ENCODE results near the gene GABPB2.

GABPB2 gene

GRCh38 chr1:151070474-151071276, at the start of gene GABPB2:
Gene GABPB2, plus strand, starts transcription at chr1:151070761. Its CDS starts 17,429 bp downstream, at chr1:151088190.
- in situ Hi-C loops (cut with MboI; ENCODE audit: low sequenced_read_pairs), result no loop called here

DNA sequence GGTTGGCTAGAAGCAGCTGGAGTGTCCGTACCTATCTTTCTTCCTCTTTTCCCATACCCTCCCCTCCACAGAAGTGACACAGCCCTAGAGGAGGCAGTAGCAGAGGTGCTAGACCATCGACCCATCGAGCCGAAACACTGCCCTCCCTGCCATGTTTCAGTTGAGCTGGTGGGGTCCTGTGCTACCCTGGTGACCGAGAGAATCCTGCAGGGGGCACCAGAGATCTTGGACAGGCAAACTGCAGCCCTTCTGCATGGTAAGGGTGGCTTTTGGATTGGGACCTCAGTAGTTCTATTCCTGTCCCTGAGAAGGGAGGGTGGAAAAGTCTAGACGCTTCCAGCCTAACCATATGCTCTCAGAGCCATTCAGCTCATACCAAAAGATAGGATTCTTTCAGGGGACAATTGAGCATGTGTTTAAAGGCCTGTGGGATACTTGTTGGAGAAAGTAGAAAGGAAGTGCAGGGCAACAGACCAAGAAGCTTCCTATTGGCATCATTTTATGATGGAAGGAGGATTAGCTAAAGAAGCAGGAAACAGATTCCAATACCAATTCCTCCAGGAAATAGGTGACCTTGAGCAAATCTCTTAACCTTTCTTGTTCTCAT, 45.9 kb upstream of the GABPB2 start:
- in situ Hi-C loops (cut with MboI; ENCODE audit: low sequenced_read_pairs), result no loop called here

DNA sequence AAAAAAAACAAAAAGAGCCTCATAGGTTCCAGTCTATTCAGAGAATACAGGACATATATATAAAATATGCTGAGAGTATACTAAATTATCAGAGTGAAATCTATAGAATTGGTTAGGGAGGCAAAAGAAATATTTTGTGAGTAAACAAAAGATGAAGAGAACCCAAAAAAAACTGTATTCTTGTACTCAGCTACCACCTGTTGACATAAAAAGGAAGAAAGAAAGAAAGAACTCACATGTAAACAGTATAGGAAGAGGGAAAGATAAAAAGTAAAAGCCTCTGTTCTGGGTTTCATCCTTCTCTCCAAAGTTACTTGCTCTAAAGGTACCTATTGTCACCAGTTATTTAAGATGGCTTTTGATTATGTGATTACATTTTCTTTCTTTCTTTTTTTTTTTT, 44.1 kb upstream of the GABPB2 start:
- in situ Hi-C loops (cut with MboI; ENCODE audit: low sequenced_read_pairs), result no loop called here

DNA sequence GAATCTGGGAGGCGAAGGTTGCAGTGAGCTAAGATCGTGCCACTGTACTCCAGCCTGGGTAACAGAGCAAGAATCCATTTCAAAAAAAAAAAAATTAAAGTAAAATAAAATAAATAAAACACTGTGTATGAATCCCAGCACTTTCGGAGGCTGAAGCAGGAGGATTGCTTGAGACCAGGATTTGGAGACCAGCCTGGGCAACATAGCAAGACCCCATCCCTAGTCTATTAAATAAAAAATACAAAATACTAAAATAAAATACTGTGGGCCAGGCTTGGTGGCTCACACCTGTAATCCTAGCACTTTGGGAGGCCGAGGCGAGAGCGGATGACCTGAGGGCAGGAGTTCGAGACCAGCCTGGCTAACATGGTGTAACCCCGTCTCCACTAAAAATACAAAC, 38.4 kb upstream of the GABPB2 start:
- in situ Hi-C loops (cut with MboI; ENCODE audit: low sequenced_read_pairs), result no loop called here

DNA sequence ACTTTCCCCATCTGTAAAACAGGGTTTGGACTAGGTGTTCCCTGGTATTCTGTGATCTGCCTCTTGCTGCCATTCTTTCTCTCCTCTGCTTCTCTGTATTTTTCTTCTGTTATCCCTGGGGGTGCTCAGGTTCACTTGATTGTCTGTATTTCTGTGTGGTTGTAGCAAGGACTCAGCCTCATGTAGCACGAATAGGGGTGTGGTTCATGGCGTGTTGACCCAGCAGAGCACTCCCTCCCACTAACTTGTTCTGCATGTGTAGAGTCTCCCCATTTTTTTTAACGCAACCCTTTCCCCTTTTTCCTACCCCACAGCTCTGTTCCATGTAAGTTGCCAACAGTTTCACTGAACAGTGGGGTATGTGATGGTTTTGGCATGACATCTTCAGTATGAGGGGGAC, 35.4 kb upstream of the GABPB2 start:
- in situ Hi-C loops (cut with MboI; ENCODE audit: low sequenced_read_pairs), result no loop called here

GRCh38 chr1:151036356-151036755, 34.2 kb upstream of the GABPB2 start, which contains the start of gene BNIPL:
Gene BNIPL, plus strand, starts transcription at chr1:151036586. Its CDS starts 140 bp downstream, at chr1:151036726.
- in situ Hi-C loops (cut with MboI; ENCODE audit: low sequenced_read_pairs), result no loop called here

DNA sequence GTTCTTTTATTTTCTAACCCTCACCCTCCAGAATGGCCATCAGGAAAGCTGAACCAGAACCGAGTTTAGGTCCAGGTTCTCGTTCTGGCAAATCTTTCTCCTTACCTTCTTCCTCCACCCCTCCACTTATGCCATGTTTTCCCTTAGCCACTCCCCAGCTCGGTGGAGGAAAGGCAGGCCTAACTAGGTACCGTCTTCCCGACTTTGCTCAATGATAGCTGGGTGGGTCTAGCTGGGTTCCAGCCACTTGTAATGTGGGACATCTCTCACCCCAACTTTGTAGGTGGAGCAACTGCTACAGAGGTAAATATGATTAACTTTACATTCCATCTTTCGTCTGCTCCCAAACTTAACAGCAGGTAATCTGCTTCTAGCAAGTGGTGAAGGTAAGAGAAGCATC, 33.5 kb upstream of the GABPB2 start:
- in situ Hi-C loops (cut with MboI; ENCODE audit: low sequenced_read_pairs), result no loop called here

GRCh38 chr1:151039521-151039920, 31.0 kb upstream of the GABPB2 start:
- in situ Hi-C loops (cut with MboI; ENCODE audit: low sequenced_read_pairs), result no loop called here

- in situ Hi-C loops (cut with MboI; ENCODE audit: low sequenced_read_pairs), result no loop called here
These were observed 27.4 kb upstream of the GABPB2 start for GRCh38 chr1:151043163-151043562.

GRCh38 chr1:151047591-151047924, 23.0 kb upstream of the GABPB2 start, which contains the start of gene C1orf56:
Gene C1orf56, plus strand, starts transcription at chr1:151047751. Its CDS starts 97 bp downstream, at chr1:151047848.
- in situ Hi-C loops (cut with MboI; ENCODE audit: low sequenced_read_pairs), result no loop called here

DNA sequence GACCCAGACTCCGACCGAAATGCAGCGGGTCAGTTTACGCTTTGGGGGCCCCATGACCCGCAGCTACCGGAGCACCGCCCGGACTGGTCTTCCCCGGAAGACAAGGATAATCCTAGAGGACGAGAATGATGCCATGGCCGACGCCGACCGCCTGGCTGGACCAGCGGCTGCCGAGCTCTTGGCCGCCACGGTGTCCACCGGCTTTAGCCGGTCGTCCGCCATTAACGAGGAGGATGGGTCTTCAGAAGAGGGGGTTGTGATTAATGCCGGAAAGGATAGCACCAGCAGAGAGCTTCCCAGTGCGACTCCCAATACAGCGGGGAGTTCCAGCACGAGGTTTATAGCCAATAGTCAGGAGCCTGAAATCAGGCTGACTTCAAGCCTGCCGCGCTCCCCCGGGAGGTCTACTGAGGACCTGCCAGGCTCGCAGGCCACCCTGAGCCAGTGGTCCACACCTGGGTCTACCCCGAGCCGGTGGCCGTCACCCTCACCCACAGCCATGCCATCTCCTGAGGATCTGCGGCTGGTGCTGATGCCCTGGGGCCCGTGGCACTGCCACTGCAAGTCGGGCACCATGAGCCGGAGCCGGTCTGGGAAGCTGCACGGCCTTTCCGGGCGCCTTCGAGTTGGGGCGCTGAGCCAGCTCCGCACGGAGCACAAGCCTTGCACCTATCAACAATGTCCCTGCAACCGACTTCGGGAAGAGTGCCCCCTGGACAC, 22.5 kb upstream of the GABPB2 start:
- in situ Hi-C loops (cut with MboI; ENCODE audit: low sequenced_read_pairs), result no loop called here

- in situ Hi-C loops (cut with MboI; ENCODE audit: low sequenced_read_pairs), result no loop called here
These were observed 21.9 kb upstream of the GABPB2 start for GRCh38 chr1:151048645-151049032.

- in situ Hi-C loops (cut with MboI; ENCODE audit: low sequenced_read_pairs), result no loop called here
These were observed 21.1 kb upstream of the GABPB2 start for GRCh38 chr1:151049458-151049857.

- in situ Hi-C loops (cut with MboI; ENCODE audit: low sequenced_read_pairs), result no loop called here
These were observed 20.4 kb upstream of the GABPB2 start for GRCh38 chr1:151050051-151050688.

GRCh38 chr1:151051356-151052009, 19.1 kb upstream of the GABPB2 start:
- in situ Hi-C loops (cut with MboI; ENCODE audit: low sequenced_read_pairs), result no loop called here

- in situ Hi-C loops (cut with MboI; ENCODE audit: low sequenced_read_pairs), result no loop called here
These were observed 15.5 kb upstream of the GABPB2 start for GRCh38 chr1:151054971-151055547.

GRCh38 chr1:151055581-151055980, 15.0 kb upstream of the GABPB2 start:
- in situ Hi-C loops (cut with MboI; ENCODE audit: low sequenced_read_pairs), result no loop called here

DNA sequence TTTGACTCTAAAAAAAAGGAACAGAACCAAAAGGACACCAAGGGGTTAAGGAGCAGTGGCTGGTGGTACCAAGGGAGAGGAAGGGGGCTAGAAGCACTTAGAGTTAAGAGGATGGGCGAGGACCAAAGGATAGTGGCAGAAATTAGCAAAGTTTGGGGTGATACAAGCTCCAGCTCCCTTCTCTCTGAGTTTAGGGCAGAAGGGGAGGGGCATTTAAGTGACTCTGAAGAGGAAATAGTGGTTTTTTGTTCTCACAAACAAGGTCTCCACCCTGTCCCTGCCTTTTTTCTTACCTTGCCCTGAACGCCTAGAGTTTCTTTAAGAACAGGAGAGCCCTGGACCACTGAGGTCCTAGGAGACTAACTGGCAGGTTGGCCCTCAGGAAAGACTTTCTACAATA, 14.4 kb upstream of the GABPB2 start:
- in situ Hi-C loops (cut with MboI; ENCODE audit: low sequenced_read_pairs), result no loop called here

DNA sequence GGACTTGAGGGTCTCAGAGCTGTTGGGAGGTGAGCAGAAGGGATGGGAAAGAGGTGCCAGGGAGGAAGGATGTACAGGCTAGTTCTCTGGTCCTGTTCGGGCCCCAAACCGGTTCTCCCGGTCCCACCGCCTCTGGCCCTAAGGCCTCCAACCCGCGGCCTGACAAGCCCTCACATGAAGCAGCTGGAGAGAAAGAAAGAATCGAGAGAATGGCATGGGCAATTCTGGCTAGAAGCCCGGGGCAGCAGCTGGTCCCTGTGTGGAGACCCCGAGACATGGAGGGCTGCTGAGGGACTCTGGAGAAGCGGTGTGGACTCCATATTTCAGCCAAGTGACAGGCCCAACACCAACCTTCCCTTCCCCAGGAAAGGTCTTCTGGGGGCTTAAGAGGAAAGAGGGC, 11.9 kb upstream of the GABPB2 start:
- in situ Hi-C loops (cut with MboI; ENCODE audit: low sequenced_read_pairs), result no loop called here
